ENCODE data around the gene ITPK1.

Gene ITPK1

GRCh38 chr14:92962031-92962830 is 153.5 kb downstream of the ITPK1 start:
- no peak for DNase-seq

- no peak for DNase-seq
Measured at GRCh38 chr14:92961567-92961855, 154.2 kb downstream of the ITPK1 start.

- DNase-seq: no peak
Measured at GRCh38 chr14:92960706-92961566, 154.8 kb downstream of the ITPK1 start.

- no peak for DNase-seq
Measured at GRCh38 chr14:92959761-92960680, 155.7 kb downstream of the ITPK1 start.

- DNase-seq: no peak
Measured at GRCh38 chr14:92959189-92959531, 156.6 kb downstream of the ITPK1 start.

- DNase-seq: no peak
Measured at GRCh38 chr14:92958373-92959188, 157.1 kb downstream of the ITPK1 start.

- DNase-seq: no peak
Measured at GRCh38 chr14:92956961-92957360, 158.8 kb downstream of the ITPK1 start.

- DNase-seq: no peak
Measured at GRCh38 chr14:92955381-92955780, 160.3 kb downstream of the ITPK1 start.

GRCh38 chr14:92954933-92955332 is 160.8 kb downstream of the ITPK1 start:
- DNase-seq: no peak

- DNase-seq: no peak
Measured at GRCh38 chr14:92953526-92953925, 162.2 kb downstream of the ITPK1 start.

- DNase-seq: no peak
Measured at GRCh38 chr14:92952481-92953298, 163.0 kb downstream of the ITPK1 start.

- peak; percentile 69 for DNase-seq
Measured at GRCh38 chr14:92951912-92952471, 163.7 kb downstream of the ITPK1 start.

GRCh38 chr14:92951261-92951660 is 164.5 kb downstream of the ITPK1 start:
- DNase-seq: no peak

GRCh38 chr14:92950773-92951172 is 165.0 kb downstream of the ITPK1 start:
- no peak for DNase-seq

- DNase-seq: no peak
Measured at GRCh38 chr14:92950193-92950540, 165.6 kb downstream of the ITPK1 start.

GRCh38 chr14:92949496-92950192 is 166.1 kb downstream of the ITPK1 start:
- DNase-seq: no peak

GRCh38 chr14:92948647-92949046 is 167.1 kb downstream of the ITPK1 start:
- DNase-seq: no peak

GRCh38 chr14:92946847-92947545 is 168.7 kb downstream of the ITPK1 start:
- DNase-seq: no peak

GRCh38 chr14:92945959-92946846 is 169.5 kb downstream of the ITPK1 start:
- DNase-seq: no peak

Measured in effector CD4-positive, alpha-beta T cell (primary cell).